NCI-H146 (cell line): ENCODE data around the gene G3BP1.
"Not testable (repeated sequence)": the region's sequence is repeated elsewhere in the genome, so short reads cannot be mapped to it uniquely, and the experiment has no call there.

ENCODE experiments used
- DNase-seq: peaks from one replicate; lab custom pipeline; 2025; lab: John Stamatoyannopoulos, UW

The G3BP1 gene

DNA sequence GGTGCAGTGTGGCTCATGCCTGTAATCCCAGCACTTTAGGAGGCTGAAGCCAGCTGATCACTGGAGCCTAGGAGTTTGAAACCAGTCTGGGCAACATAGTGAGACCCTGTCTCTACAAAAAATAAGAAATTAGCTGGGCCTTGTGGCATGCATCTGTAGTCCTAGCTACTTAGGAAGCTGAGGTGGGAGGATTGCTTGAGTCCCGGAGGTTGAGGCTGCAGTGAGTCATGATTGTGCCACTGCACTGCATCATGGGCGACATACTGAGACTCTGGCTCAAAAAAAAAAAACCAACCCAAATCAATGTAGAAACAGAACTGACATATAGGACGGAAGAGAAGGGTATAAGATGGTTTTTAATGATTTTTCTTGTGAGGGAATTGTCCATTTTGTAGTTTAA is 27.7 kb downstream of the G3BP1 start:
- DNase-seq: no peak

DNA sequence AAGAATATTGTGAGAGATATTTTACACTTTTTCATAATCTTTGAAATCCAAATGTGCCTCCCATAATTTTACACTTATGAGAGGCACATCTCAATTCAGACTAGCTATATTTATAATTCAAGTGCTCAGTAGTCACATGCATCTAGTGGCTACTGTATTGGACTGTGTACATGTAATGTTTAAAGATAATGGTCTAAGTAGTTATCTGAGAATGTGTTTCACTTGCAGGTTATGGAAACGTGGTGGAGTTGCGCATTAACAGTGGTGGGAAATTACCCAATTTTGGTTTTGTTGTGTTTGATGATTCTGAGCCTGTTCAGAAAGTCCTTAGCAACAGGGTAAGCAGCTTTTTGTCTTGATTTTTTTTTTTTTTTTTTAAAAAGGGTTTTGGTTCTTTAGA is 28.8 kb downstream of the G3BP1 start:
- no peak for DNase-seq

- no peak for DNase-seq
Observed at GRCh38 chr5:151805414-151806223, 33.9 kb downstream of the G3BP1 start.

DNA sequence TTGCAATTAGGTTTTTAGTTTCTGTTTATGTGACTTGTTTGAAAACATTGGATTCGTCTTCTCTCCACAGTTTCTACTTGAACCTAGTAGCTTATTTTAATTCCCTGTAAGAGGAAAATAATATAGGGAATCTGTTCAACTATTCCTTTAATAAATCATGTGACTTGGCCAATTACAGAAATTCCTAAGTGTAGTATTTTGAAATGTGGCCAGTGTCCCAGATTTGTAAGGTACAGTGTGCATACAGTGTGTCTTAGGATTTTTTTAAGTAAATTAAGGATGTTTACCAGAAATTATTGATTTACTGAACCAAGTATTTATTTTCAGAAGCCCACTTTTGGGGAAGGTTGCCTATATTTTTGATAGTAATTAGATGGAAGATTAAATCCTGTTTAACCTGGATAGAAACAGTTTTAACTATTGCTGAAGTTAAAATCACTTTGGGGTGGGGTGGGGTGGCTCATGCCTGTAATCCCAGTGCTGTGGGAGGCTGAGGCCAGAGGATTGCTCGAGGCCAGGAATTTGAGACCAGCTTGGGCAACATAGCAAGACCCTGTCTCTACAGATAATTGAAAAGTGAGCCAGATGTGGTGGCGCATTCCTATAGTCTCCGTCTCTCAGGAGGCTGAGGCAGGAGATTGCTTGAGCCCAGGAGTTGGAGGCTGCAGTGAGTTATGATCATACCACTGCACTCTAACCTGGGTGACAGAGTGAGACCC is 36.9 kb downstream of the G3BP1 start:
- no peak for DNase-seq

DNA sequence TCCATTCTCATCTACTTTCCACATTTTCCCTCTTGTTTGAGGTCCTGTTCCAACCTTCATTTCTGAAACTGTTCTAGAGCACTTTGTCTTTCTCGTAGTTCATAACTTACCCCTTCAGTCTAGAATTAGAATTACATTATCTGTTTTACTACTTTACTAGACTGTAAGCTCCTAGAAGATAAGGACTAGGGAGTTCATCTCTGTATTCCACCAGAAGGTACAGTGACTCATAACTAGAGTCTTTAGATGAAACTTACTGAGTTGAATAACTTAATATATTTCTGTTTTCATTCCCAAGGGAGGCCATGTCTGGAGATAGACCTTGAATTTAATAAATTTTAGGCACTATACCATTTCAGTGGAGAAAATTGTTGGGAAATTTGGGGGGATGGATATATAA is 38.7 kb downstream of the G3BP1 start:
- DNase-seq: no peak

- no peak for DNase-seq
Observed at GRCh38 chr5:151810897-151811296, 39.1 kb downstream of the G3BP1 start.

DNA sequence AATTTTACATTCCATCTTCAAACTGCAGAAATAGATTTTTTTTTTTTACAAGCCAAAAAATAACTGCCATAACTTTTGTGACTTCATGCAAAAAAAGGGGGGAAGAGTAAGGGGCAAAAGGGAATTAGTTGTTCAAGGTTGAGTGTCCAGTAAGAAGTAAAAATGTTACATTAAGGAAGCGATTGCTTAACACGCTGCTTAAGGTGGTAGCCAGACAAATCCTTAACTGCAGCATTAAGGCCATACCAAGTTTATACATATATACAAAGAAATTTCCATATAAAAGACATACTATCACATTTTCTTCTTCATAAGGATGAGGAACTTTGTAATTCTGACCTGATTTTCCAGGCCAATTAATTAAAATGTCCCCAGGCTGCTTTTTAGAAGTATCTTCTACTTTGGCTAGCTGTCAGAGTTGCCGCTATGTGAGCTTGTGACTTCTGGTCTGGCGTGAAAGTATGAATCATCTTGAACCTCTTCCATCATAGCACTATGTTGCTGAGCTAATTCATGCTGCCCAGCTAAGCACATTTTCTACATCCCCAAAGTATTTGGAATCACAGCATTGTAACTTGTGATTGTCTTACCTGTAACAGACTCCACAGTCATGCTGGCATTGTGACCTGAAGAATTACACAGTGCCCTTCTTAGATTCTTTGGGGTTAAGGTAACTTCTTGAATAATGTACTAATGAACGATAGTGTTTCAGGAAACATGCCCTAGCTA is 40.0 kb downstream of the G3BP1 start:
- DNase-seq: no peak

- DNase-seq: no peak
Observed at GRCh38 chr5:151812757-151813309, 41.1 kb downstream of the G3BP1 start.

GRCh38 chr5:151815051-151815450 is 43.3 kb downstream of the G3BP1 start:
- no peak for DNase-seq

- DNase-seq: no peak
Observed at GRCh38 chr5:151819830-151820229, 48.1 kb downstream of the G3BP1 start.

DNA sequence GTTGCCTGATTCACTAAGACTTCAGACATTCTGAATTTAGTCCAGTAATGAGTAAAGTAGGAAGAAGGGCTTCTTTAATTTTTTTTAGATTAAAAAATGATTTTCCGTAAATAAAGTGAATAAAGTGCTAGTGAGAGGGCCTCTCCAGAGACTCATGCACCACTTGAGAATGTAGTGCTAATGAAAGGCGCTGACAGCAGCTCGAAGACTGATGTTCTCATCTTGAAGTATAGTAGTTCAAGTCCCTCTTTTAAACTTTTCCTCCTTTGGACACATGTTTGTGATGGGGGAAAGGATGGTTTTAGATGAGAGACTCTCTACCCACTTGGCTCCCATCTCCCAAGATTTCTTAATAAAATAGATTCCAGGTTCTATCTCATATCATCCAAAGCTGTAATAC is 48.5 kb downstream of the G3BP1 start:
- DNase-seq: no peak

DNA sequence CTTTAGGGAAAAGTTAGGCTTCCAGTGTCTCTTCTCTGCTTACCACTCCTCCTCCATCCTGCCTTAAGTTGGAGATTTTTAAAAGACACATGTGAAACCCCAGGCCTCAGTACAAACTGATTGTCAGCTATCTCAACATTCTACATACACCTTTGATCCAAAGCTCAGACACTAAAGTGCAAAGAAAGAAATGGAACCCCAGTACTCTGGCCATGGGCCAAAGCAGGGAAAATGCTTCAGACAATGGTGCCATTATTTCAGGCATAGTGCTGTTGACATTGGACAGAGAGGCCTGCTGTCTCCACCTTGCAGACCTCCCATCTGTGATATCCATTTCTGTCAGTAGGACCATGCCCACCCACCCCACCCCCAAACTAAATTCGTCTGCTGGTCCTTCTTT is 49.1 kb downstream of the G3BP1 start:
- peak; percentile 35 for DNase-seq

- no peak for DNase-seq
Observed at GRCh38 chr5:151822141-151822540, 50.4 kb downstream of the G3BP1 start.

GRCh38 chr5:151825445-151825844 is 53.7 kb downstream of the G3BP1 start:
- DNase-seq: peak; percentile 47

DNA sequence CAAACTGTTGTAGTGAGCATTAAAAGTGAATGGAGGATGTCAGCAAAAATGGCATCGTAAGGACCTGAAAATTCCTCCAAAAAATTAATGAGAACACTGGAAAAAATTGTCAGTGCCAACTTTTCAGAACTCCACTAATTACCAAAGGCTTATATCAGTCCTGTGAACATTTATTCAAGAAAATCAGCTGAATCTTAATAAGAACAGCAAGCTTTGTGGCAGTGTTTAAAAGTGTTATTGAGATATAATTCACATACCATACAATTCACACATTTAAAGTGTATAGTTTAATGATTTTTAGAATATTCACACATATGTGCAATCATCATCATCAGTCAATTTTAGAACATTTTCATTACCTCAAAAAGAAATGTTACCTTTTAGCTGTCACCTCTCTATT is 57.6 kb downstream of the G3BP1 start:
- no peak for DNase-seq

- not testable (repeated sequence) for DNase-seq
Observed at GRCh38 chr5:151832843-151833242, 61.1 kb downstream of the G3BP1 start.

- DNase-seq: no peak
Observed at GRCh38 chr5:151846765-151847164, 75.0 kb downstream of the G3BP1 start.

- no peak for DNase-seq
Observed at GRCh38 chr5:151847871-151848270, 76.1 kb downstream of the G3BP1 start.

DNA sequence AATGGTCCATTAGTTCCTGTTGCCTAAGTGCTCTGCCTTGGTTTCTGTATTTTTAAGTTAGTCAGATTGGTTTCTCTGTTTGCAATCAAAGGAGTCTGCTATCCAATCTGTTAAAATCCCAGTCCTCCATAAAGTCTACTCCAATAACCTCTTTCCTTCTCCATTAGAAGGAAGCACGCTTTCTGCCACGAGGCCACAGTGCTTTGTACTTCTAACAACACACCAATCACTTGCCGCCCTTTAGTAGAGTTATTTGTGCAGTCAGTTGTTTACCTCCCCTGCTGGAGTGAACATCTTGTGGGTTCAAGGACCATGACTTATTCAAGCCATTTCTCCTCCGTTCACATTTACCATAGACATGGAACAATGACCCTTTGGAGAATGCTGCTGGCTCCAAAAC is 83.9 kb downstream of the G3BP1 start:
- DNase-seq: no peak

GRCh38 chr5:151856861-151857260 is 85.1 kb downstream of the G3BP1 start:
- DNase-seq: no peak

- not testable (repeated sequence) for DNase-seq
Observed at GRCh38 chr5:151860867-151861266, 89.1 kb downstream of the G3BP1 start.
